Keratinocyte (primary cell): ENCODE measurements around the gene CA9.
"Not testable (repeated sequence)": the region's sequence is repeated elsewhere in the genome, so short reads cannot be mapped to it uniquely, and the experiment has no call there.

Experiments
- CTCF ChIP-seq, 3 experiments: IDR thresholded peaks in 1 of 3; conservative IDR thresholded peaks in 1 of 3; optimal IDR thresholded peaks in 1 of 3; 2 replicates in 2 of 3; 3 replicates in 1 of 3; pipeline versions ENCODE3 to v1.5.1; 2011; ENCODE audit warnings: low read length in 3 of 3, mild to moderate bottlenecking in 3 of 3, moderate library complexity in 2 of 3, control low read depth in 1 of 3, inconsistent platforms in 1 of 3; ENCODE audit not compliant: insufficient read depth in 2 of 3; ENCODE audit errors: extremely low read depth in 1 of 3
- EZH2 ChIP-seq: IDR thresholded peaks from one replicate; pipeline ENCODE4 v1.6.1; 2012; ENCODE audit warnings: inconsistent platforms, mild to moderate bottlenecking, low read length, moderate library complexity

DNA sequence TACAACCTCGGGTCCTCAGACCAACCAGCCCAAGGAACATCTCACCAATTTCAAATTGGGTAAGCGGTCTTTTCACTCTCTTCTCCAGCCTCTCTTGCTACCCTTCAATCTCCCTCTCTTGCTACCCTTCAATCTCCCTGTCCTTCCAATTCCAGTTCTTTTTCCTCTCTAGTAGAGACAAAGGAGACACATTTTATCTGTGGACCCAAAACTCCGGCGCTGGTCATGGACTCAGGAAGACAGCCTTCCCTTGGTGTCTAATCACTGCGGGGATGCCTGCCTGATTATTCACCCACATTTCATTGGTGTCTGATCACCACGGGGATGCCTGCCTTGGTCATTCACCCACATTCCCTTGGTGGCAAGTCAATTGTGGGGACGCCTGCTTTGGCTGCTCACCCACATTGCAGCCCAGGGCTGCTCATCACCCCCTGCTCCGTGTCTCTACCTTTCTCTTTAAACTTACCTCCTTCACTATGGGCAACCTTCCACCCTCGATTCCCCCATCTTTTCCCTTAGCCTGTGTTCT lies 36.2 kb upstream of the CA9 start:
- not testable (repeated sequence) for TF ChIP-seq CTCF (optimal IDR thresholded peaks at IDR 0.05 in 1 of 3, IDR thresholded peaks at IDR 0.05 in 1 of 3, conservative IDR thresholded peaks at IDR 0.05 in 1 of 3; ENCODE audit: extremely low read depth in 1 of 3, insufficient read depth in 2 of 3, low read length in 3 of 3); EZH2
